ENCODE results near the gene BDKRB2.
"Not testable (repeated sequence)": the region's sequence is repeated elsewhere in the genome, so short reads cannot be mapped to it uniquely, and the experiment has no call there.

Gene BDKRB2

DNA sequence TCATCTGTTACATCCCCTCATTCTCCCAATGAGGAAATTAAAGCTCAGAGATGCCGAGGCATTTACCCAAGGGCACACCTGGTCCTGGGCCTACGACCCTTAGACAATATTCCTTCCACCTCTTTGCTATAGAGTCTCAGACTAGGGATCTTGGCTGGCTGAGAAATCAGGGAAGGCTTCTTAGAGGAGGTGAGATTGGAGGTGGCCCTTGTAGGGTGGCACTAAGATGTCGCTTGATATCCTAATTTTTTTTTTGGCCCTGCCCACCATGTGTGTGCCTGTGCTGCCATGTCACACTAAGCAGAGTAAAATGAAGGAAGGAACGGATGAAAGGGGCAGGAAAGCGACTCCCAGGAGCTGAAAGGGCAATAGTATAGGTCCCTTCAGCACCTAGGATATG is 20.6 kb downstream of the BDKRB2 start:
- no peak for DNase-seq

DNA sequence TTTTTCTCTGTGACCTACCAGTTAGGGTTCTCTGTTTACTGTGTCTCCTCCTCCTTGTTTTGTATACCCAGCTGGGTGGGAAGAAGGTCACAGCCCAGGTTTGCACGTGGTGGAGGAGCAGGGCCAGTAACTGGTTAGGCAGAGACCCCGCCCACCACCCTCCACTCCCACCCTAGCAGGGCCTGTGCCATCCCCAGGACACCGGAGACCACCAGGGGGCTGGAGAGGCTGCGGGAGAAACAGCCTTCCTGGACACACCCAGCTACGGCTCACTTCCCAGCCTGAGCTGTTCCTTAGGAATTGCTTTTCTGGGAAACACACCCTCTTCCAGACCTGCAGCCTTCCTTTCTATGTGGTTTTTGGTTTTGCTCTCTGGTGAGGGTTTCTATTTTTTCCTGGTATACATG is 21.1 kb downstream of the BDKRB2 start:
- peak; percentile 73 for DNase-seq

DNA sequence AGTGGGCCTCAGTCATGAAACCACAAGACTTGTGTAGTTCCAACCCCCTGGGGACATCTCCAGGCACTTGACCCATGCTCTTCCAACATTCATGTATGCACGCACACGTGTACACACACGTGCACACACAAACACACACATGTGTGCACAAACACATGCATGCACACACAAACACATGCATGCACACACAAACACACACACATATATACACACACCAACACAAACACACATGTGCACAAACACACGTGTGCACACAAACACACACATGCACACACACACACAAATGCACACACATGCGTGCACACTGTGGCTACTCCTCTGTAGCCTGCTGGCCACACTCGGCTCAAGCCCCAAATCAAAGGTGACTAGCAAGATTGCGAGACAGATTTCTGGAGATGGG is 22.8 kb downstream of the BDKRB2 start:
- no peak for DNase-seq

DNA sequence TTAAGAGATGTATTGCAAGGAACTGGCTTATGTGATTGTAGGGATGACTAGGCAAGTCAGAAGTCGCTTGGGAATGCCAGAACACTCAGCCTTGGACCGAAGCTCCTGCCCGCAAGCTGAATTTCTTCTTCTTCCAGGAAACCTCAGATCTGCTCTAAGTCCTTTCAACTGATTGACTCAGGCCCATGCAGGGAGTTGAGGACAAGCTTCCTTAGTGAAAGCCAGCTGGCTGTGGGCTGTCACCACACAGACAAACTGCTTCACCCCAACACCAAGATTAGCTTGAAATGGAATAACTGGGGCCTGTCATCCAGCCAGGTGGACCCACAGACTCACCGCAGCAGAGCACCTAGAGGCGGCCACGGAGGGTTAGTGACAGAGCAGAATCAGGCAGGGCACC is 24.7 kb downstream of the BDKRB2 start:
- DNase-seq: no peak

DNA sequence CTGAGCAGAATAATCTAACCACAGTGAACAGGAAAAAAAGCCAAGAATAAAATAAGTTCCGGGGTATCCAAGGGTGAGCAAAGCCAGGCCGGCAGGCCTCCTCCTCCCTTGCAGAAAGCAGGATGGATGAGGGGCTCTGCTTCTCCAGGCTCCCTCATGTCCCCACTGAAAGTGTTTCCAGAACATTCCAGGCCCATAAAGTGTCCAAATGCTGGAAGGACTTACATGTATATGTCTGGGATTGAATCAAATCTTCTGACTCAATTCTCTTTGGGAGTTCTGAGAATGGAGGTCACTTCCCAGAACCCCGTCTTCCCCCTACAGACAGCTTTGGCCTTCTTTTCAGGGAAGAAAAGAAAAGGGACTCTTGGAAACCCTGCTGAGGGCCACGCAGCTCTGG is 26.4 kb downstream of the BDKRB2 start:
- DNase-seq: no peak

DNA sequence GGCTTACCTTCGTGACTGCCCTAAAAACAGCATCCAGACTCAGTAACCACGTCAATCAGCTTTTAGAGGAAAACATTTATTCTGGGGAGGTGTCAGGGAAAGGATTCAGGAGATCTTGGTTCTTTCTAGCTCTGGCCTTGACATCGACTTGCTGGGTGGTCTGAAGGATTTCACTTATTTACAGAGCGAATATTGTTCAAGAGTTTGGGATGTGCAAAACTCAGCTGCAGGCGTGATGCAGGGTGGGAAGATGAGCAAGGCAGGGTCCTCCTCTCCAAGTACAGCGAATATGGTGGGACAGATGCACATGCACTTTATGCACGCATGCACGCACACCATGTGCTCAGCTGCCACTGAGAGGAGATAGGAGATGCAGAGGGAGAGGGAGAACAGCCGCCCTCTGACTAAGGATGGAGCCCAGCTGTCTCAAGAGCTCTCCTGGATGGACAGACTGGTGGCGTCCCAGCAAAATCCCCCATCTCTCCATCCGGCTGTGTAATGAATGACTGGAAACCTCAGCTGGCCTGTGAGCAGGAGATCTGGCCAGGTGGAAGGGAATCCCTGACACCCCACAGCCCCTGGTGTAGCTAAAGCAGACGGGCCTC is 27.0 kb downstream of the BDKRB2 start:
- DNase-seq: no peak

DNA sequence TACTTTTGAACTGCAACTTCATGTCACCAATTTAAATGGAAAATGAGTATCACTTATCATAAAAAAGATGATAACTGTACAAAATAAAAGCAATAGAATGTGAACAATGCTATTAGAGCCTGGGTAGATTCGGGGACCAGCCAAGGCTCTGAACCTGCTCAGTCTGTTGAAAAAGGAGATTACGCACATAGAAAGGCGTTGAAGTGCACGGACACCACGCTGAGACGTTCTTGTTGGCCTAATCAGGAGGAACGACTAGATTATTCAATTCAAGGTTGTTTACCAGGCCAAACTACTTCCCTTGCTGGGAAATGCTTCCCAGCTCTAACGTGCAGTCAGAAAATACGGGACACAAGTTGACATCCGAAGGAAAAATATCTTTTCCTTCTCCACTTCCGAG is 27.9 kb downstream of the BDKRB2 start:
- no peak for DNase-seq

DNA sequence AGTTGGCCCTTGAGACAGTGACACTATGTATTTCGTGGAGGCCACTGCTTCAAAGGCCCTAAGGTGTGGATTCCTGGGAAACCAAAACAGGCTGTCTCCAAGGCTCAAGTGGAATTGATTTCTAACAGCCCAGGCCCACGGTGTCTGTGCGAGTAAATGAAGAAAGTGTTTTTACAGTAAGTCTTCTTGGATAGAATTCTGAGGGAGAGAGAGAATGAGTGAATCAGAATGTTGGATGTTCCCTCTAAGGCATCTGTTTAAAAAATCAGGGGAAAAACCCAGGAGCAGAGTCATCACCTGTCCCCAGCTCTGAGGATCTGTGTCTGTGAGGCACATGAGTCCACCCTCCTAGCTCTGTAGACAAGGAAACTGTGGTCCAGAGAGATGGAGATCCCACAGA is 29.0 kb downstream of the BDKRB2 start:
- DNase-seq: no peak

DNA sequence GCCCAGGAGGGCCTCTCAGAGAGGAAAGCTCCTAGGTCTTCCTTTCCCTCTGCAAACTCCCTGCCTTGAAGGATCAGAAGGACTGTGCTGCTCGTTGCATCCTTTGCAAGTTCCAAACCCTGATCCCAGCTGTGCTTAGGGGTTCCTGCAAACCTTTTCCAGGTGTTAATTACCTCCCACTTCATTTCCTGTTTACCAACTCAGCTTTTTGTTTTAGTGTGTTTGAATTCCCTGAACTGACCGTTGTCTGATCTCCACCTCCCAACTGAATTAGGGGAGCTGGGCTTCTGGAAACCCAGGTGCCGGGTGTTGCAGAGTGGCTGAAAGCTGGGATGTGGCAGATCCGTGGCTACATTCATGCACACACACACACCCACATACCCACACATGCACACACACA is 30.8 kb downstream of the BDKRB2 start:
- no peak for DNase-seq

DNA sequence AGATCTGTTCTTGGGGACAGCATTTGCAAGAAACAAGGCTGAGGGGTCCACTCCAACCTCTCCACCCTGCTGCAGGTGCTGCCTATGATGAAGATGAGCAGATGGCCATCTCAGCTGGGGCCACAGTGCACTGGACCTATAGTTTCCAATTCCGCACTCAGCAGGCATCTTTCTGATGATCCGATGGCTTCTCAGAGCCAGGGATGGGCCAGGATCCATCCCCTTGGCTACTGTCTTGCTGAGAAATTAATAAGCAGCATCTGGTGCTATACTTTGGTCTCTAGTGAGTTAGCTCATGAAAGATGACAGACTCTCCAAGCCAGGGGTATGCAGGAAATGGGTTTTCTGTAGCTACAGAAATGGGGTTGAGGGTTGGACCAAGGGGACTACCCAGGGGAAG is 33.0 kb downstream of the BDKRB2 start:
- no peak for DNase-seq

DNA sequence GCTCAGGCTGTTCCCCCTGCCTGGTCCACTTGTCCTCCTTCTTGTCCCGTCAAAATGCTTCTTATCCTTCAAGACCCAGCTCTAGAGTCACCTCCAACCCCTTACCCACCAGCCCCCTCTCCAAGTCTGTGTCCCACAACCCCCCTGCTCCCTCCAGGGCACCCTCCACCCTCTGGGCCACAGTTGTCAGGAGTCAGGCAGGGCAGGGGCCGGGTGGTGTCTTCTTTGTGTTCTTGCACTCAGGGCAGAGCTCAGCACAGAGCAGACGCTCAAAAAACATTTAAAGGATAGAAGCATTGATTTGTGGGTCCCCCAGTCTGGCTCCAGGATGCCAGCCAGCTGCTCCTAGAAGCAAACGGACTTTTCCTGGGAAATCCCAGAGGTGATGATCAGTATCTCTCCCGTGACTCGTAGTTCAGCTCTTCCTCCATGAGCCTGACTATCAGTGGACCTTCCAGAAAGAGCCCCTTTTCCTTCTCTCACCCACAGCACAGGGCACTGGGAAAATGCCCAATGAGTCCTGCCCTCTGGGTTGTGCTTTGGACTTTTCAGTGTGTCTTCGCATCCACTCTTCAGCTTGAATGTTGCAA is 34.1 kb downstream of the BDKRB2 start:
- DNase-seq: no peak

DNA sequence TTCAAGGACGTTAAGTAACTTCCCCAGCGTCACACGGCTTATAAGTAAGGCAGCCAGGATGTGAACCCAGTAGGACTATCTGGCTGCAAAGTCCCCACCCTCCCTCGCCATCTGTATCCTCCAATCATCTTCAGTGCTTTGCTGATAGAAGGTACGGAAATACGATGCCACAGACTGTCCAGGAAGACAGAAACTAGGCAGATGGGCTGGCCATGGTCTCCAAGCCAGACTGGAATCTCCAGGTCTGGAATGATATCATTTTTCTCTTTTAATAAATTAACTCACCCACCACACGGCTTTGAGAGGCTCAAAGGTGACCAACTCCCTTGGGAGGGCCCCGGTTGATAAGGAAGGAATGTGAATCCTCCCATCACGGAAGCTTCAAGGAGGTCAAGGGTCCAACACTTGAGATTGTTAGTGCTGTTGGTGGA is 35.1 kb downstream of the BDKRB2 start:
- no peak for DNase-seq

DNA sequence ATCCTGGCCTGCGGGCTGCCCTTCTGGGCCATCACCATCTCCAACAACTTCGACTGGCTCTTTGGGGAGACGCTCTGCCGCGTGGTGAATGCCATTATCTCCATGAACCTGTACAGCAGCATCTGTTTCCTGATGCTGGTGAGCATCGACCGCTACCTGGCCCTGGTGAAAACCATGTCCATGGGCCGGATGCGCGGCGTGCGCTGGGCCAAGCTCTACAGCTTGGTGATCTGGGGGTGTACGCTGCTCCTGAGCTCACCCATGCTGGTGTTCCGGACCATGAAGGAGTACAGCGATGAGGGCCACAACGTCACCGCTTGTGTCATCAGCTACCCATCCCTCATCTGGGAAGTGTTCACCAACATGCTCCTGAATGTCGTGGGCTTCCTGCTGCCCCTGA is 36.0 kb downstream of the BDKRB2 start:
- DNase-seq: no peak

DNA sequence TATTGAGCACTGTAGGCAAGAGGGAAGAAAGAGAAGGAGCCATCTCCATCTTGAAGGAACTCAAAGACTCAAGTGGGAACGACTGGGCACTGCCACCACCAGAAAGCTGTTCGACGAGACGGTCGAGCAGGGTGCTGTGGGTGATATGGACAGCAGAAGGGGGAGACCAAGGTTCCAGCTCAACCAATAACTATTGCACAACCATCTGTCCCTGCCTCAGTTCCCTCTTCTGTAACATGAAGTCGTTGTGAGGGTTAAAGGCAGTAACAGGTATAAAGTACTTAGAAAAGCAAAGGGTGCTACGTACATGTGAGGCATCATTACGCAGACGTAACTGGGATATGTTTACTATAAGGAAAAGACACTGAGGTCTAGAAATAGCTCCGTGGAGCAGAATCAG is 37.5 kb downstream of the BDKRB2 start:
- DNase-seq: no peak

DNA sequence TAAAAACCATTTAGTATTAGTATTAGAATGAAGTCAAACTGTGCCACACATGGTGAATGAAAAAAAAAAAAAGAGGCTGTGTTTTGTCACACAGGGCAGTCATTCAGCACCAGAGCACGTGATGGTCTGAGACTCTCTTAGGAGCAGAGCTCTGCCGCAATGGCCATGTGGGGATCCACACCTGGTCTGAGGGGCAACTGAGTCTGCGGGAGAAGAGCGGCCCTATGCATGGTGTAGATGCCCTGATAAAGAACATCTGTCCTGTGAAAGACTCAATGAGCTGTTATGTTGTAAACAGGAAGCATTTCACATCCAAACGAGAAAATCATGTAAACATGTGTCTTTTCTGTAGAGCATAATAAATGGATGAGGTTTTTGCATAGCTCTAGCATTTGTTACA is 39.1 kb downstream of the BDKRB2 start:
- DNase-seq: no peak

DNA sequence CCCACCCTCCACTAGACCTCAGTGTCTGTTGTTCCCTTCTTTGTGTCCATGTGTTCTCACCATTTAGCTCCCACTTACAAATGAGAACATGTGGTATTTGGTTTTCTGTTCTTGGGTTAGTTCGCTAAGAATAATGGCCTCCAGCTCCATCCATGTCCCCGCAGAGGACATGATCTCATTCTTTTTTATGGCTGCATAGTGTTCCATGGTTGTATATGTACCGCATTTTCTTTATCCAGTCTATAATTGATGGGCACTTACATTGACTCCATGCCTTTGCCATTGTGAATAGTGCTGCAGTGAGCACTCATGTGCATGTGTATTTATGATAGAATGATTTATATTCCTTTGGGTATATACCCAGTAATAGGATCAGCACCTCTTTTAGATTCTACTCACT is 40.4 kb downstream of the BDKRB2 start:
- not testable (repeated sequence) for DNase-seq

DNA sequence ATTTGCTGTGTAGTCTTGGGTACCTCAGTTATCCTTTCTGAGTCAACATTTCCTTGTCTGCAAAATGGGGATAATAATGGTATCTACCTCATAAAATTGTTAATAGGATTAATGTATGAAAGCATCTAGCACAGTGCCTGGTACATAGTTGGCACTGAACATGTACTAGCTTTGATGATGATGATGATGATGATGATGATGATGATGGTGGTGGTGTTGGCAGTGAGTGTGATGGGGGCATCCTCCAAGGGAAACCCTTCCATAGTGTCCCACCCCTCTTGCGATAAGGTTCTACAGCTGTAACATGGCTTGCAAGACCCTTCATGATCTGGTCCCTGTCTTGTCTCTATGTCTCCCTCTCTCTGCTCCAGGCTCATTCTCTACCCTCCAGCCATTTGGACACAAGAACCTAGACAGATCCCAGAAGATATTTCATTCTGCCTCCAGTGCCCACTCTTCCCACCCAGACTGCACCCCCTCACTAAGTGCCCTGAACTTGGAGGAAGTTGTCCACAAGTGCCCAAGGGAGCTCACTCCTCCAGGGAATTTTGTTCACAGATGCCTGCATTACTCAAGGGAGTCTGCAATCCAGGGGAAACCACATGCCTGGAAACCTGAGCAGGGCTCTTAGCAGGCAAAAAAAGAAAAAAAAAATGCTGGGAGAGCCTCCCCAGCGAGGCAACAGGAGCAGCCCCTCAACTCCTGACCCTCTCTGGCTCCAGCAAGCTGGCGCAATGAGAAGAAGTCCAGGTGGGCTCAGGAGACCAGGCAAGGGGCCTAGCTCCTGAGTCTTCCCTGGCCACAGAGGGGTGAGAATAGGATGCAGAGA is 41.3 kb downstream of the BDKRB2 start:
- peak; percentile 81 for DNase-seq

DNA sequence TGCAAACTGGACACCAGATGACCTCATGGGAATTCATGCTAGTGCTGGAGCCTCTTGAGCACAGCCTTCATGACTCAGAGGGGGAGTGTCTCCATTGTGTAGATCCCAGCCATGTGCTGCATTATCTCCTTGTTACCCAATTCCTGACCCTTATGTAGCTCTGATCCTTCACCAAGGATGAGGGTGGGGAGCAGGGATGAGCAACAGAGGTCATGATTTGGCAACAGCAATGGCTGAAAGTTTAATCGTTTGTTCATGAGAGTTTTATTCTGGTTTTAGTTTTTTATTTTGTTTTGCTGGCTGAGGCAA is 41.9 kb downstream of the BDKRB2 start:
- DNase-seq: peak; percentile 91

DNA sequence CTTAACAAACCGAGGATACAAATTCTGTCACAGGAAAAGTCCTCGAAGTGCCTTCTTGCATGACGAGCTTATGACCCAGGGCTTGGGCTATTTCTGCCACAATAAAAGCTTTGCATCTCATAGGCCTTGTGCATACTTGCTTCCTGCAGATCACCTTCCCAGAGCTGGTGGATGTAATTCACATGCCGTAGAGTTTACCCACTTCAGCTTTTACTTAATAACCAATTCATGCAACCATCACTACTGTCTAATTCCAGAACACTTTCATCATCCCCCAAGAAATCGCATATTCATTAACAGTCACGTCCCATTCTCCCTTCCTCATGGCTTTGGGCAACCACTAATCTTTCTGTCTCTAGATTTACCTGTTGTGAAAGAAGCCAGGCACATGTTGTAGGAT is 42.4 kb downstream of the BDKRB2 start:
- DNase-seq: no peak

DNA sequence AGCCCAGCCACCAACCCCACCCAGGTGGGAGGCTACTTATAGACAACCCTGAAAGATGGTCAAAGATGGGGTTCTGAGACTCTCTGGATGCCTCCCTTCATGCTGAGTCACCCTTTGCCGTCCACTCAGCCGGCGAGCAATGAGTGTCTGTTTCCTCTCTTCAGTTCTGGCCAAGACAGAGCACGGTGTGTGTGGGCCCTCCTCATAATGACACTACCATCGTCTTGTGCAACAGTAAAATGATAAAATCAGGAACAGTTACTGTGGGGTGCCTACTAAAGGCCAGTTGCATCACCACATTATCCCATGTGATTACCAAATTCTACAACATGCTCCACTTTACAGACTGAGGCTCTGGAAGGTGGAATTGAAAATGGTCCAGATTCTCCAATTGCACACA is 44.4 kb downstream of the BDKRB2 start:
- peak; percentile 70 for DNase-seq

DNA sequence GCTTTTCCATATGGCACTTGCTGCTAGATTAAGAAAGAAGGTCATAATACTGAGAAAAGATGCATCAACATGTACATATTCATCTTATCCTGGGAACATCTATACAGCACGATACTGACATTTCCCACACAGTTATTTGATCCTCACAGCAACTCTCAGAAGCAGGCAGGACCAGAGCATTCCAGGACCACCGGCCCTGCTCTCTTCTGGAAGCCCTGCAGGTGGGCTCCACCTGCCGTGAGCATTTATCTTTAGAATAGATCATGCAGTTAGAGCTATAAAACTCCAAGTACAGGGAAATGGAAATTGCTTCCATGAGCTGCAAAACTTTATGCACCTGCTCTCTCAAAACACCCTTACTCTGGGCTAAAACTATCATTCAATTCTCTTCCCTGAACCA is 45.8 kb downstream of the BDKRB2 start:
- no peak for DNase-seq

DNA sequence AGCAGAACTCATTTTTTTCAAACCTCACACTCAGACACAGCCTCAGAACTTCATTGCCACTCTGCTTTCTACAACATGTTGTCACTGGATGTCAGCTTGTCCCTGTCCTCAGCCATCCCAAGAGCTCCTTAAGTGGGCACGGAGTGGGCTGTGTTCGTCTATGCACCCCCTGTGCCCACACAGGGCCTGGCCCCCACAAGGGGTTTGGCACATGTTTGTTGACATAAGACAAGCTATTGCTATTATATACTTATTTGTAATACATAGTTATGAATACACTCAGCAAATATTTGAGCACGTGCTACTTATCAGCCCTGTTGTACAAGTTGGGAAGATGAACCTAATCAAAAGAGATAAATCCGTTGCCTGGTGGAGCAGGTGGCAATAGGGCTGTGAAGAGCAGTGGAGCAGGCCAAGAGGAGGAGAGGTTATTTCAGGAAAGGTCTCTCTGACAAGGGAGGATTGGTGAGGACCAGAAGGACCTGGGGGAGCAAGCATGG is 47.1 kb downstream of the BDKRB2 start:
- DNase-seq: no peak

DNA sequence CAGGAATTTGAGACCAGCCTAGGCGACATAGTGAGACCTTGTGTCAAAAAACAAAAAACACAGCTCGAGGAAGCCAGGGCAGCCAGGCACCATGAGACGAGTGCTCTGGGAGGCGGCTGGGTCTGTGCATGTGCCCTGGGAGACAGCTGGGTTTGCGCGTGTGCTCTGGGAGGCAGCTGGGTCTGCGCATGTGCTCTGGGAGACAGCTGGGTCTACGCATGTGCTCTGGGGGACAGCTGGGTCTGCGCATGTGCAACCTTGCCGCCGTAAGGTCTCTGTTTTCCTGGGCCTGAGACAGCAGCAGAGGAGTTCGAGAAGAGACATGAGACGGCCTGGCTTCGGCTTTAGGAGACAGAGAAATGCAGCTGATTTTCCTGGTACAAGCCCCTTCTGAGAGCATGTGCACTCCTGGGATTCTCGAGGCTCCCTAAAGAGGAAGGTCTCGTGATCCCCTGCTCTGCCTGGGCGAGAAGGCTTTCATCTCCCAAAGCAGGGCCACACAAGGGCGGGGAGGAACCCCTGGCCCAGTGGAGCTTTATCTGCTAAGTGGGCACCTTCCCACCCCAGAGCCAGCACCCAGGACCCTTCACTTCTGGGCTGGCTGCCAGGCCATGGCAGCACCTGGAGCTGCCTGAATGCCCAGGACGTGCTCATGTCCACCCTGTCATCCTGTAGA is 47.8 kb downstream of the BDKRB2 start:
- DNase-seq: peak; percentile 80
